H1 (cell line): ENCODE results near the gene EDC3.

ENCODE experiments used
- CEBPB ChIP-seq: IDR thresholded peaks from 2 replicates; pipeline ENCODE4 v1.6.1; 2012; ENCODE audit warnings: low read depth, low read length
- CHD1 ChIP-seq: IDR thresholded peaks from 2 replicates; pipeline ENCODE4 v1.6.1; 2012; ENCODE audit warnings: low read depth, low read length, improper control_type of control experiment
- EGR1 ChIP-seq: IDR thresholded peaks from 2 replicates; pipeline ENCODE4 v1.6.1; 2011; ENCODE audit warnings: low read depth, low read length, borderline replicate concordance
- EZH2 ChIP-seq: fragments of 200-600 bp; sonication (generic); IDR thresholded peaks from 2 replicates; pipeline ENCODE4 v1.7.1; 2012; ENCODE audit warnings: low read depth, mild to moderate bottlenecking, moderate library complexity, low read length, inconsistent platforms; ENCODE audit not compliant: severe bottlenecking
- KDM1A ChIP-seq: fragments of 200-600, 300-600 bp; sonication (generic); IDR thresholded peaks from 2 replicates; pipeline ENCODE4 v1.7.1; 2016; ENCODE audit warnings: mild to moderate bottlenecking, low read length, borderline replicate concordance
- KDM5A ChIP-seq: fragments of 200-600 bp; IDR thresholded peaks from 2 replicates; pipeline ENCODE4 v1.7.1; 2012; ENCODE audit warnings: mild to moderate bottlenecking, low read length, inconsistent platforms, mixed read lengths
- POLR2A ChIP-seq, 2 experiments: IDR thresholded peaks; 1 replicate in 1 of 2; 2 replicates in 1 of 2; pipeline ENCODE4 v1.6.1; 2011; ENCODE audit warnings: low read depth in 2 of 2, low read length in 2 of 2, mild to moderate bottlenecking in 2 of 2; ENCODE audit errors: control extremely low read depth in 1 of 2
- POLR2AphosphoS5 ChIP-seq: IDR thresholded peaks from 2 replicates; pipeline ENCODE4 v1.6.1; 2011; ENCODE audit warnings: low read depth, low read length
- RFX5 ChIP-seq: IDR thresholded peaks from 2 replicates; pipeline ENCODE4 v1.6.1; 2011; ENCODE audit warnings: low read depth, low read length, improper control_type of control experiment, borderline replicate concordance
- SAP30 ChIP-seq: fragments of 300-600 bp; sonication (generic); IDR thresholded peaks from 2 replicates; pipeline ENCODE4 v1.7.1; 2012; ENCODE audit warnings: low read length, moderate library complexity, mild to moderate bottlenecking, inconsistent platforms; ENCODE audit not compliant: insufficient read depth, insufficient replicate concordance
- SP1 ChIP-seq: IDR thresholded peaks from 2 replicates; pipeline ENCODE4 v1.6.1; 2011; ENCODE audit warnings: low read depth, low read length
- TAF7 ChIP-seq: optimal IDR thresholded peaks from 2 replicates; pipeline ENCODE3; 2011; ENCODE audit warnings: low read depth, mild to moderate bottlenecking, inconsistent platforms, low read length, moderate library complexity, borderline replicate concordance
- TCF12 ChIP-seq: IDR thresholded peaks from 2 replicates; pipeline ENCODE4 v1.6.1; 2011; ENCODE audit warnings: low read depth, mild to moderate bottlenecking, low read length
- TF ChIP-seq, protein P1 (sequence below), 3 experiments: IDR thresholded peaks; 1 replicate in 2 of 3; 2 replicates in 1 of 3; pipeline versions ENCODE4 v1.5.1 to v1.6.1; 2011; ENCODE audit warnings: low read length in 3 of 3, mild to moderate bottlenecking in 3 of 3, inconsistent platforms in 2 of 3, low read depth in 1 of 3, moderate library complexity in 1 of 3; ENCODE audit not compliant: insufficient read depth in 1 of 3; ENCODE audit errors: control extremely low read depth in 1 of 3

DNA sequence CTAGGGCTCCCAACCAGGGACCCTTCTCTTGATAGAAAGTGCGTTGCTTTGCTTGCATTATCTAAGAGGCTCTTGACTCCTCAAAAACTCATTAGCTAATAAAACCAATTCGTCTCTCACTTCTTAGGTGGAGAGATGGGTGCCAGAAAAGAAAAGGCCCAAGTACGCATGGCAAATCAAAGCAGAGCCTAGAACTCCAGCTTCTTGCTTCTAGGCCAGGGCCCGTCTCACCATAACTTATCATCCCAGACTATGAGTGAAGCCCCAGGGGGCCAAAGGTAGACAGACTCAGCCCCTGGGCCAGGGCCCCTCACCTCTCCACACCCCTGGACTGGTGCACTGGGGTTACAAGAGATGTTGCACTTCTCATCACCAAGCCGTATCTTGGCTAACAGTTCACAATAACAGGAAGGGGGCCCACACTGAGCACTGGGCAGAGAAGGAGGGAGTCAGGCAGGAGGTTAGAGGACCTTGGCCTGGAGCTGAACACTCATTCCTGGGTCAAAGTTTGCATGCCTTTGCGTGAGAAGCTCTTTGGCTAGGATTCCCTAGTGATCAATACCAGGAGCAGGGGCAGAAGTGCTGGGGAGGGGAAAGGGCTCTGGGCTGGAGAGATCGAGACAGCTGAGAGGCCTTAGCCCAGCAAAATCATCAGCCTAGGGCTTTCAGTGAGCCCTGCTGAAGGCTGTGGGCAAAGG, 34.9 kb upstream of the EDC3 start:
- TF ChIP-seq, protein P1, sequence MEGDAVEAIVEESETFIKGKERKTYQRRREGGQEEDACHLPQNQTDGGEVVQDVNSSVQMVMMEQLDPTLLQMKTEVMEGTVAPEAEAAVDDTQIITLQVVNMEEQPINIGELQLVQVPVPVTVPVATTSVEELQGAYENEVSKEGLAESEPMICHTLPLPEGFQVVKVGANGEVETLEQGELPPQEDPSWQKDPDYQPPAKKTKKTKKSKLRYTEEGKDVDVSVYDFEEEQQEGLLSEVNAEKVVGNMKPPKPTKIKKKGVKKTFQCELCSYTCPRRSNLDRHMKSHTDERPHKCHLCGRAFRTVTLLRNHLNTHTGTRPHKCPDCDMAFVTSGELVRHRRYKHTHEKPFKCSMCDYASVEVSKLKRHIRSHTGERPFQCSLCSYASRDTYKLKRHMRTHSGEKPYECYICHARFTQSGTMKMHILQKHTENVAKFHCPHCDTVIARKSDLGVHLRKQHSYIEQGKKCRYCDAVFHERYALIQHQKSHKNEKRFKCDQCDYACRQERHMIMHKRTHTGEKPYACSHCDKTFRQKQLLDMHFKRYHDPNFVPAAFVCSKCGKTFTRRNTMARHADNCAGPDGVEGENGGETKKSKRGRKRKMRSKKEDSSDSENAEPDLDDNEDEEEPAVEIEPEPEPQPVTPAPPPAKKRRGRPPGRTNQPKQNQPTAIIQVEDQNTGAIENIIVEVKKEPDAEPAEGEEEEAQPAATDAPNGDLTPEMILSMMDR (IDR thresholded peaks at IDR 0.05; ENCODE audit: control extremely low read depth in 1 of 3, insufficient read depth in 1 of 3, low read depth in 1 of 3, low read length in 3 of 3): no peak
- TF ChIP-seq RFX5: no peak
- no peak for TF ChIP-seq KDM5A
- no peak for TF ChIP-seq TAF7
- no peak for TF ChIP-seq EZH2
- no peak for TF ChIP-seq CHD1
- no peak for TF ChIP-seq SP1
- TF ChIP-seq POLR2AphosphoS5: no peak
- TF ChIP-seq CEBPB: no peak
- no peak for TF ChIP-seq TCF12
- no peak for TF ChIP-seq POLR2A (IDR thresholded peaks at IDR 0.05; ENCODE audit: control extremely low read depth in 1 of 2, low read depth in 2 of 2, low read length in 2 of 2)
- no peak for TF ChIP-seq SAP30
- TF ChIP-seq EGR1: no peak
- no peak for TF ChIP-seq KDM1A
